Measurements from ENCODE around the gene LRRC4. TPM values are rescaled to one million over a fixed set of nuclear protein-coding genes. Genes with fewer than 3 reads are reported as not detected.

The LRRC4 gene
- total RNA-seq, 1 donor from 2014 or later = 0.70 TPM

DNA sequence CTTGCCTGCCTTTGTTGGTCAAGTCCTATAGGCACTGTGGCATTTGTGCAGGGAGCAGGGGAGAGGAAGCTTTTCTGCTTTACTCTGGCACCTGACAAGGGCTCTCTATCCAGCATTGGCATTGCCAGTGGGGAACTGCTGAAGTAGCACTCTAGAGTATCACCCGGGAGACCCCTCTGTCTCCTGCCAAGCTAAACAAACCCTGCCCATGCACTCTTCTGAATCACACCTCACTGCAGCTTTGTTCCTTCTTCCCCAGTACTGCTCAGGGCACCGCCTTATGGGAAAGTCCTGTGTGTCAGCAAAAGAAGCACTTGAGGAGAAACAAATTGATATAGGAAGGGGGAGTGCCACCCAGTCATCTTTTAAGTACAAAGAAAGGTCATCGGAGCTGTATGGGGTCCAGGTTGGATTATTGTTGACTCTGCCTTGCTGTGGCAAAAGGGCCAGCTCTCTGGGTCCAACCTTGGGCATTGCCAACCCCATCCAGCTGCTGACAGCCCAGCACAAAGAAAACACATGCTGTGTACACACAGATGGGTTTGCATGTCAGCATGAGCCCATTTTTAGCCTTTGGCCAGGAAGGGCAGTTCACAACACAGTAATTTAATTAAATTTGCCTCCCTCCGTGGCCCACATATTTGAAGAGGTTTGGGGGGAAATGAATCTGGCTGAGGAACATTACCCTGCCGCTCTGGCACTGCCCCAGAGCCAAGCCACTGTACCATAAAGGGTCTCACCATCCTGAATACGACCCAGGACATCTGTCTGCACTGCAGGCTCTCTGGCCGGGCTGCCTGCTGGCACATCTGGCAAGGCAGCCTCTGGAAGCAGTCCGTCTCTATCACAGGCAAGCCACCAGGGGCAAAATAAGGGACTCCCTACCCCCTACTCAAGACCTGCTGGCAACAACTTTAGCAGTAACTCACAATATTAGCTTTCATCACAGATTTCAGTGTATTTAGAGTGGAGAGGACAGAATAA is 13.1 kb downstream of the LRRC4 start:
- Mint-ChIP-seq H3K4me3 (ENCODE audit: unreplicated experiment) (no peak overlapping the region), H3K36me3 (ENCODE audit: unreplicated experiment) (peaks cover 3% of the 10 kb centered on the region), H3K27me3 (ENCODE audit: unreplicated experiment) (no peaks in the 10 kb centered on the region), H3K27ac (ENCODE audit: unreplicated experiment) (no peak overlapping the region), H3K4me1 (ENCODE audit: unreplicated experiment) (peaks cover 32% of the 10 kb centered on the region), H3K9me3 (ENCODE audit: unreplicated experiment) (no peaks in the 10 kb centered on the region)
- DNase-seq (ENCODE audit: extremely low spot score, unreplicated experiment) = no peak
- TF ChIP-seq, protein P1, sequence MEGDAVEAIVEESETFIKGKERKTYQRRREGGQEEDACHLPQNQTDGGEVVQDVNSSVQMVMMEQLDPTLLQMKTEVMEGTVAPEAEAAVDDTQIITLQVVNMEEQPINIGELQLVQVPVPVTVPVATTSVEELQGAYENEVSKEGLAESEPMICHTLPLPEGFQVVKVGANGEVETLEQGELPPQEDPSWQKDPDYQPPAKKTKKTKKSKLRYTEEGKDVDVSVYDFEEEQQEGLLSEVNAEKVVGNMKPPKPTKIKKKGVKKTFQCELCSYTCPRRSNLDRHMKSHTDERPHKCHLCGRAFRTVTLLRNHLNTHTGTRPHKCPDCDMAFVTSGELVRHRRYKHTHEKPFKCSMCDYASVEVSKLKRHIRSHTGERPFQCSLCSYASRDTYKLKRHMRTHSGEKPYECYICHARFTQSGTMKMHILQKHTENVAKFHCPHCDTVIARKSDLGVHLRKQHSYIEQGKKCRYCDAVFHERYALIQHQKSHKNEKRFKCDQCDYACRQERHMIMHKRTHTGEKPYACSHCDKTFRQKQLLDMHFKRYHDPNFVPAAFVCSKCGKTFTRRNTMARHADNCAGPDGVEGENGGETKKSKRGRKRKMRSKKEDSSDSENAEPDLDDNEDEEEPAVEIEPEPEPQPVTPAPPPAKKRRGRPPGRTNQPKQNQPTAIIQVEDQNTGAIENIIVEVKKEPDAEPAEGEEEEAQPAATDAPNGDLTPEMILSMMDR (IDR thresholded peaks at IDR 0.05) = no peak

DNA sequence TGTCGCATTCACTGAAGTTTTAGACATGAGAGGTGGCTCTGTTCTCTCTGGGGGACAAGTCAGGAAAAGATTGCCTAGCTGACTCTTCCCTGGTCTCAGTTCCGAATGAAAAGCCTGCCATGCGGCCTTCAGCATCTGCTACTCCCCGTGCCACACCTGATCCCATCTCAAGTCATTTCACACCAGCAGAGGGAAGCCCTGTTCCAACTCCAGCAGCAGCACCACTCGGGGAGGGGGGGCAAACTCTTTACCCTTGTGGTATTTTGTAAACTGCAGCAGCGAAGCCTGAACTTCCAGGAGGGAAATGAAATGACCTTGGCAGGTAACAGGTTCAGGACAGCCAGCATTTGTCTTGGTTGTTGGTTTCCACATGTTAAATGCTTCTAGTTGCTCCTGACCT is 13.8 kb downstream of the LRRC4 start:
- TF ChIP-seq, protein P1 (IDR thresholded peaks at IDR 0.05) = no peak
- Mint-ChIP-seq H3K9me3 (ENCODE audit: unreplicated experiment) (no peaks in the 10 kb centered on the region), H3K36me3 (ENCODE audit: unreplicated experiment) (peaks cover 3% of the 10 kb centered on the region), H3K27me3 (ENCODE audit: unreplicated experiment) (no peaks in the 10 kb centered on the region), H3K4me1 (ENCODE audit: unreplicated experiment) (peaks cover 25% of the 10 kb centered on the region), H3K4me3 (ENCODE audit: unreplicated experiment) (no peak overlapping the region), H3K27ac (ENCODE audit: unreplicated experiment) (no peak overlapping the region)
- DNase-seq (ENCODE audit: extremely low spot score, unreplicated experiment) = no peak

DNA sequence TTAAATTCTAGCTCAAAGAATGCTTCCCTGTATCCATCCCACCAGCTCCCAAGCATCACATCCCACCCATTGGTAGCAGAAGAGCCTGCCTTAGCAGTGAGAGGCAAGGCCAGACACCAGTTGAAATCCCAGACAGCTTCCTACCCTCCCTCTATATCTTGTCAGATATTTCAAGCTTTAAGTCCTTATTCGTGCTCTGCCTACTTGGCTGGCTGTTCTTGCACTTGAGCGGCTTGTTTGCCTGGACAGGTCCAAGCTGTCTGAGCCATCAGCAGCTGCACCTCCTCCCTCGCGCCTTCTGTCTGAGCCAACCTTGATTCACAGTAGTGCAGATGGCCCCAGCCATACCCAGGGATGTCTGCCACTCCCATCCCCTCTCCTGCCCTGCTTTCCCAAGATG is 16.4 kb downstream of the LRRC4 start:
- peaks cover 28% of the 10 kb centered on the region for H3K4me1 Mint-ChIP-seq (ENCODE audit: unreplicated experiment)
- H3K27me3 Mint-ChIP-seq (ENCODE audit: unreplicated experiment) = no peaks in the 10 kb centered on the region
- H3K27ac Mint-ChIP-seq (ENCODE audit: unreplicated experiment) = no peak overlapping the region
- no peaks in the 10 kb centered on the region for H3K36me3 Mint-ChIP-seq (ENCODE audit: unreplicated experiment)
- no peak for DNase-seq (ENCODE audit: extremely low spot score, unreplicated experiment)
- H3K4me3 Mint-ChIP-seq (ENCODE audit: unreplicated experiment) = no peak overlapping the region
- TF ChIP-seq, protein P1 (IDR thresholded peaks at IDR 0.05) = no peak
- H3K9me3 Mint-ChIP-seq (ENCODE audit: unreplicated experiment) = no peaks in the 10 kb centered on the region

DNA sequence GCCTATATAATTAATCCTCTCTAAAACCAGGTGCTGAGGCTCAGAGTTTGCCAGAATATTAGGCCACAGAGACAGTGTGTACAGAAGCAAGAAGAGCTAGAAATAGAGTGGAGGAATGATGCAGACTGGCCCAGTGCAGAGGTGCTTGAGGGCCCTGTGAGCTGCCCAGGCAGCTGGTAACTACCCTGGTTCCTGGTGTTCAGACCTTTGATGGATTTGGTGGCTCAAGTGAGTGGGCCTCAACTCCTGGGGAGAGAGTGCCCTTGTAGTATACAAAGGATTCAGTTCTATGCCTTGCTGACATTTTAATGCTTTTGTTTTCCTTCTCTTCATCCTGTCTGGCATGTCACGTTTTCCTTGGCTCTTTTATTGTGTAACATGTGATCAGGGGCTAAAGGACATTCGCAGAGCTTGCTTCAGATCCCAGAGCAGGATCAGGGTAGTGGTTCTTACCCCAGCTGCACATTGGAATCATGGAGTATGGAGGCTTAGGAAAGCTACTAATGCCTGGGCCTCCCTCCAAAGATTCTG is 20.0 kb downstream of the LRRC4 start:
- Mint-ChIP-seq H3K36me3 (ENCODE audit: unreplicated experiment) (no peaks in the 10 kb centered on the region), H3K9me3 (ENCODE audit: unreplicated experiment) (no peaks in the 10 kb centered on the region), H3K4me3 (ENCODE audit: unreplicated experiment) (no peak overlapping the region), H3K4me1 (ENCODE audit: unreplicated experiment) (peaks cover 8% of the 10 kb centered on the region), H3K27me3 (ENCODE audit: unreplicated experiment) (no peaks in the 10 kb centered on the region), H3K27ac (ENCODE audit: unreplicated experiment) (peak overlapping the region; percentile 53)
- DNase-seq (ENCODE audit: extremely low spot score, unreplicated experiment) = no peak
- TF ChIP-seq, protein P1 (IDR thresholded peaks at IDR 0.05) = no peak
